ENCODE measurements around the gene PRRC1. TPM values are rescaled to one million over a fixed set of nuclear protein-coding genes. Genes with fewer than 3 reads are reported as not detected.

The PRRC1 gene
- total RNA-seq, 1 donor = 91.6 TPM

- Histone ChIP-seq H3K79me2 (ENCODE audit: insufficient read depth, low read length) (no peaks in the 10 kb centered on the region), H3K27me3 (ENCODE audit: insufficient read depth, low read length) (no peaks in the 10 kb centered on the region), H3K9me3 (ENCODE audit: low read depth, low read length) (no peaks in the 10 kb centered on the region), H3K36me3 (ENCODE audit: insufficient read depth, low read length) (no peaks in the 10 kb centered on the region), H3K4me2 (ENCODE audit: insufficient read depth, low read length) (no peak overlapping the region), H3K27ac (ENCODE audit: low read depth, low read length) (no peak overlapping the region), H4K20me1 (ENCODE audit: insufficient read depth, low read length) (no peaks in the 10 kb centered on the region), H3K4me3 (ENCODE audit: insufficient read depth, low read length) (no peak overlapping the region), H2AFZ (ENCODE audit: low read length) (no peak overlapping the region), H3K4me1 (ENCODE audit: insufficient read depth, low read length) (no peaks in the 10 kb centered on the region)
- no peak for TF ChIP-seq CTCF (IDR thresholded peaks at IDR 0.05; ENCODE audit: extremely low read depth, low read depth, low read length)
- no peak for DNase-seq (ENCODE audit: insufficient read length, low spot score, missing footprints)
Observed at GRCh38 chr5:127581450-127581849, 64.0 kb downstream of the PRRC1 start.

DNA sequence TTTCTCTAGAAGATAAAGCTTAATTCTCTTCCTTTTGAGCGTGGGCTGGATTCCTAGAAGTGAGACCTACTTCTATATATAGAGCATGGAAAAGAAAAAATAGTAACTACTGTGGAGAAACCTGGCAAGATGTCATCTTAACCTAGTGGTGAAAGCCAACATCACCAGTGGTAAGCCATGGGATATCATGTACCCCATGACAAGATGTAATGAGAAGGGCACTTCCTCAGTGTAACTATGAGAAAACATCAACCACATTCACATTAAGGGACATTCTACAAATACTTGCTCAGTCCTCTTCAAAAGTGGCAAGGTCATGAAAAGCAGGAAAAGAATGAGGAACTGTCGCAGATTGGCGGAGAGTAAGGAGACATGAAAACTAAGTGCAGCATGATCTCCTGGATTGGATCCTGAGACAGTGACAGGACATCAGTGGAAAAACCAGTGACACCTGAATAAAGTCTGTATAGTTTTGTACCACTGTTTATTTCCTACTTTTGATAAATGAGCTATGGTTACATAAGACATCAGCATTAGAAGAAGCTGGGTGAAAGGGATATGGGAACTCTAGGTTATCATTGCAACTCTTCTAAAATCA is 65.4 kb downstream of the PRRC1 start:
- DNase-seq (ENCODE audit: insufficient read length, low spot score, missing footprints) = no peak
- Histone ChIP-seq H3K4me3 (ENCODE audit: insufficient read depth, low read length) (no peak overlapping the region), H2AFZ (ENCODE audit: low read length) (no peak overlapping the region), H4K20me1 (ENCODE audit: insufficient read depth, low read length) (no peaks in the 10 kb centered on the region), H3K4me2 (ENCODE audit: insufficient read depth, low read length) (no peak overlapping the region), H3K79me2 (ENCODE audit: insufficient read depth, low read length) (no peaks in the 10 kb centered on the region), H3K4me1 (ENCODE audit: insufficient read depth, low read length) (no peaks in the 10 kb centered on the region), H3K27ac (ENCODE audit: low read depth, low read length) (no peak overlapping the region), H3K36me3 (ENCODE audit: insufficient read depth, low read length) (no peaks in the 10 kb centered on the region), H3K27me3 (ENCODE audit: insufficient read depth, low read length) (no peaks in the 10 kb centered on the region), H3K9me3 (ENCODE audit: low read depth, low read length) (no peaks in the 10 kb centered on the region)
- TF ChIP-seq CTCF (IDR thresholded peaks at IDR 0.05; ENCODE audit: extremely low read depth, low read depth, low read length) = no peak

DNA sequence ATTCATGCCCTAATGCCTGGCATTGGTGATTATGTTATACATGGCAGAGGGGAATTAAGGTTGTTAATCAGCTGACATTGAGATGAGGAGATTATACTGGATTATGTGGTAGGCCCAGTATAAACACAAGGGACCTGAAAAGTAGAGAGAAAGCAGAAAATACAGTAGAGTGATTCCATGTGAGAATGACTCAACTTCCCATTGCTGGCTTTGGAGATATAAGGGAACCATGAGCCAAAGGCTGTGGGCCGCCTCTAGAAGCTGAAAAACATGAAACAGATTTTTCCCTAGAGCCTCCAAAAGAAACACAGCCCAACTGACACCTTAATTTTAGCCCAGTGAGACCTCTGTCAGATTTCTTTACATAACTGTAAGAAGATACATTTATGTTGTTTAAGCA is 66.4 kb downstream of the PRRC1 start:
- Histone ChIP-seq H3K36me3 (ENCODE audit: insufficient read depth, low read length) (no peaks in the 10 kb centered on the region), H3K79me2 (ENCODE audit: insufficient read depth, low read length) (no peaks in the 10 kb centered on the region), H2AFZ (ENCODE audit: low read length) (no peak overlapping the region), H3K27me3 (ENCODE audit: insufficient read depth, low read length) (no peaks in the 10 kb centered on the region), H3K4me3 (ENCODE audit: insufficient read depth, low read length) (no peak overlapping the region), H3K27ac (ENCODE audit: low read depth, low read length) (no peak overlapping the region), H4K20me1 (ENCODE audit: insufficient read depth, low read length) (no peaks in the 10 kb centered on the region), H3K4me2 (ENCODE audit: insufficient read depth, low read length) (no peak overlapping the region), H3K9me3 (ENCODE audit: low read depth, low read length) (no peaks in the 10 kb centered on the region), H3K4me1 (ENCODE audit: insufficient read depth, low read length) (no peaks in the 10 kb centered on the region)
- DNase-seq (ENCODE audit: insufficient read length, low spot score, missing footprints) = no peak
- no peak for TF ChIP-seq CTCF (IDR thresholded peaks at IDR 0.05; ENCODE audit: extremely low read depth, low read depth, low read length)

- Histone ChIP-seq H3K9me3 (ENCODE audit: low read depth, low read length) (no peaks in the 10 kb centered on the region), H3K4me3 (ENCODE audit: insufficient read depth, low read length) (no peak overlapping the region), H3K4me1 (ENCODE audit: insufficient read depth, low read length) (no peaks in the 10 kb centered on the region), H3K27me3 (ENCODE audit: insufficient read depth, low read length) (no peaks in the 10 kb centered on the region), H3K27ac (ENCODE audit: low read depth, low read length) (no peak overlapping the region), H3K36me3 (ENCODE audit: insufficient read depth, low read length) (no peaks in the 10 kb centered on the region), H4K20me1 (ENCODE audit: insufficient read depth, low read length) (no peaks in the 10 kb centered on the region), H3K79me2 (ENCODE audit: insufficient read depth, low read length) (no peaks in the 10 kb centered on the region), H3K4me2 (ENCODE audit: insufficient read depth, low read length) (no peak overlapping the region), H2AFZ (ENCODE audit: low read length) (no peak overlapping the region)
- DNase-seq (ENCODE audit: insufficient read length, low spot score, missing footprints) = no peak
- no peak for TF ChIP-seq CTCF (IDR thresholded peaks at IDR 0.05; ENCODE audit: extremely low read depth, low read depth, low read length)
Observed at GRCh38 chr5:127585661-127586060, 68.2 kb downstream of the PRRC1 start.
